ENCODE results near the gene GIMAP1. TPM values are rescaled to one million over a fixed set of nuclear protein-coding genes. Genes with fewer than 3 reads are reported as not detected.

Gene GIMAP1
- total RNA-seq, 1 donor from 2014 or later = not detected

- no peaks in the 10 kb centered on the region for H3K36me3 Mint-ChIP-seq (ENCODE audit: low read depth)
- no peak within 1 kb of the TSS for H3K27ac Mint-ChIP-seq (ENCODE audit: unreplicated experiment)
- H3K27me3 Mint-ChIP-seq (ENCODE audit: low read depth) = peaks cover 2% of the 10 kb centered on the region
- H3K4me1 Mint-ChIP-seq (ENCODE audit: low read depth) = no peaks in the 10 kb centered on the region
- no peak within 1 kb of the TSS for H3K4me3 Mint-ChIP-seq (ENCODE audit: unreplicated experiment)
- peaks cover 16% of the 10 kb centered on the region for H3K9me3 Mint-ChIP-seq (ENCODE audit: low read depth)
- DNase-seq (ENCODE audit: low spot score) = no peak
- TF ChIP-seq, protein P1, sequence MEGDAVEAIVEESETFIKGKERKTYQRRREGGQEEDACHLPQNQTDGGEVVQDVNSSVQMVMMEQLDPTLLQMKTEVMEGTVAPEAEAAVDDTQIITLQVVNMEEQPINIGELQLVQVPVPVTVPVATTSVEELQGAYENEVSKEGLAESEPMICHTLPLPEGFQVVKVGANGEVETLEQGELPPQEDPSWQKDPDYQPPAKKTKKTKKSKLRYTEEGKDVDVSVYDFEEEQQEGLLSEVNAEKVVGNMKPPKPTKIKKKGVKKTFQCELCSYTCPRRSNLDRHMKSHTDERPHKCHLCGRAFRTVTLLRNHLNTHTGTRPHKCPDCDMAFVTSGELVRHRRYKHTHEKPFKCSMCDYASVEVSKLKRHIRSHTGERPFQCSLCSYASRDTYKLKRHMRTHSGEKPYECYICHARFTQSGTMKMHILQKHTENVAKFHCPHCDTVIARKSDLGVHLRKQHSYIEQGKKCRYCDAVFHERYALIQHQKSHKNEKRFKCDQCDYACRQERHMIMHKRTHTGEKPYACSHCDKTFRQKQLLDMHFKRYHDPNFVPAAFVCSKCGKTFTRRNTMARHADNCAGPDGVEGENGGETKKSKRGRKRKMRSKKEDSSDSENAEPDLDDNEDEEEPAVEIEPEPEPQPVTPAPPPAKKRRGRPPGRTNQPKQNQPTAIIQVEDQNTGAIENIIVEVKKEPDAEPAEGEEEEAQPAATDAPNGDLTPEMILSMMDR (IDR thresholded peaks at IDR 0.05) = no peak
Measured at GRCh38 chr7:150685219-150686029, 31.0 kb upstream of the GIMAP1 start, which contains the start of gene GIMAP2. TSS of gene GIMAP2 (plus strand) at chr7:150685706. CDS start at chr7:150687060, 1,354 bp downstream.

- no peak for DNase-seq (ENCODE audit: low spot score)
- Mint-ChIP-seq H3K36me3 (ENCODE audit: low read depth) (no peaks in the 10 kb centered on the region), H3K4me1 (ENCODE audit: low read depth) (no peaks in the 10 kb centered on the region), H3K27ac (ENCODE audit: unreplicated experiment) (no peak overlapping the region), H3K9me3 (ENCODE audit: low read depth) (peaks cover 16% of the 10 kb centered on the region), H3K27me3 (ENCODE audit: low read depth) (peaks cover 2% of the 10 kb centered on the region), H3K4me3 (ENCODE audit: unreplicated experiment) (no peak overlapping the region)
- TF ChIP-seq, protein P1 (IDR thresholded peaks at IDR 0.05) = no peak
Measured at GRCh38 chr7:150686030-150686631, 30.3 kb upstream of the GIMAP1 start.

DNA sequence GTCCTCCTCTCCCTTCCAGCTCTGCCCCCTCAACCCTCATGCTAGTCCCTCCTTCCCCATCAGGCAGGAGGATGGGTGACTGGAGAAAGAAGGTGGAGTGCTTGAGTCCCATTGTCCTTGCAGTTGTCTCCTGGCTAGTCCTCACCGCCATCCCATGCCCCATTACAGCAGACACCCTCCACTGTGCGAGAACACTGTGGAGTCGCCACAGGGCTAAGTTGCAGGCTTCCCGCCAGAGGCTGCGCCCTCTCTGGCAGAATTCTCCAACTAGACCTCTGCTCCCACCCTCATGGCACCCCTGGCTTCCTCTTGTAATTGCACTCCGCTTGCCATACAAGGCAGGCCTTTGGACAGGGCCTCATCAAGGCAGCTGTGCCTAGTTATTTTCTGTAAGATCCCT, 27.8 kb upstream of the GIMAP1 start:
- TF ChIP-seq, protein P1 (IDR thresholded peaks at IDR 0.05) = no peak

GRCh38 chr7:150695654-150696053, 20.8 kb upstream of the GIMAP1 start:
- no peaks in the 10 kb centered on the region for H3K36me3 Mint-ChIP-seq (ENCODE audit: low read depth)
- no peak overlapping the region for H3K27ac Mint-ChIP-seq (ENCODE audit: unreplicated experiment)
- no peaks in the 10 kb centered on the region for H3K27me3 Mint-ChIP-seq (ENCODE audit: low read depth)
- H3K9me3 Mint-ChIP-seq (ENCODE audit: low read depth) = peaks cover 32% of the 10 kb centered on the region
- TF ChIP-seq, protein P1 (IDR thresholded peaks at IDR 0.05) = no peak
- H3K4me3 Mint-ChIP-seq (ENCODE audit: unreplicated experiment) = no peak overlapping the region
- no peaks in the 10 kb centered on the region for H3K4me1 Mint-ChIP-seq (ENCODE audit: low read depth)
- DNase-seq (ENCODE audit: low spot score) = no peak

More for the DNA sequence above, 27.8 kb upstream of the GIMAP1 start:
- H3K27me3 Mint-ChIP-seq (ENCODE audit: low read depth) = peaks cover 2% of the 10 kb centered on the region
- H3K9me3 Mint-ChIP-seq (ENCODE audit: low read depth) = peaks cover 11% of the 10 kb centered on the region
- DNase-seq (ENCODE audit: low spot score) = no peak
- no peak overlapping the region for H3K27ac Mint-ChIP-seq (ENCODE audit: unreplicated experiment)
- no peak overlapping the region for H3K4me3 Mint-ChIP-seq (ENCODE audit: unreplicated experiment)
- no peaks in the 10 kb centered on the region for H3K36me3 Mint-ChIP-seq (ENCODE audit: low read depth)
- H3K4me1 Mint-ChIP-seq (ENCODE audit: low read depth) = no peaks in the 10 kb centered on the region

DNA sequence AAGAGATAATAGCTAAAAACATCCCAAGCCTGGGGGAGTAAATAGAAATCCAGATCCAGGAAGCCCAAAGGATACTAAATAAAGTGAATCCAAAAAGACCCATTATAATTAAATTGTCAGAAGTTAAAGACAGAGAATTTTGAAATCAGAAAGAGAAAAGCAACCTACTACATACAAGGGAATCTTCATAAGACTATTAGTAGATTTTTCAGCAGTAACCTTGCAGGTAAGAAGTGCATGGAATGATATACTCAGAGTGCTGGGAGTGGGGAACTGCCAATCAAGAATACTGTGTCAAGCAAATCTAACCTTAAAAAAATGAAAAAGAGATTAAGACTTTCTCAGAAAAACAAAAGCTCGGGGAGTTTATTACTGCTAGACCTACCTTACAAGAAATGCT, 13.2 kb upstream of the GIMAP1 start:
- Mint-ChIP-seq H3K9me3 (ENCODE audit: low read depth) (peaks cover 60% of the 10 kb centered on the region), H3K27me3 (ENCODE audit: low read depth) (no peaks in the 10 kb centered on the region), H3K27ac (ENCODE audit: unreplicated experiment) (no peak overlapping the region), H3K4me3 (ENCODE audit: unreplicated experiment) (no peak overlapping the region), H3K4me1 (ENCODE audit: low read depth) (no peaks in the 10 kb centered on the region), H3K36me3 (ENCODE audit: low read depth) (no peaks in the 10 kb centered on the region)
- TF ChIP-seq, protein P1 (IDR thresholded peaks at IDR 0.05) = no peak
- DNase-seq (ENCODE audit: low spot score) = no peak
